Measurements from ENCODE around the gene SHLD3. TPM values are rescaled to one million over a fixed set of nuclear protein-coding genes. Genes with fewer than 3 reads are reported as not detected.

The SHLD3 gene
- total and polyA plus RNA-seq, 9 of the 15 experiments (the other 6 are each of a cell fraction or from before 2014, with no cell fraction given): 3.0 to 14.5 (median 8.6) TPM

GRCh38 chr5:65624025-65624570 lies 729 bp upstream of the SHLD3 start, which contains the start of gene TRIM23 (continued):
- no peak for TF ChIP-seq GTF3C2 (IDR thresholded peaks at IDR 0.05; ENCODE audit: borderline replicate concordance, extremely low read depth, insufficient read length)
- TF ChIP-seq SMARCE1 (IDR thresholded peaks at IDR 0.05): no peak
- TF ChIP-seq SETDB1 (IDR thresholded peaks at IDR 0.05; ENCODE audit: low read length): no peak
- TF ChIP-seq, protein P1, sequence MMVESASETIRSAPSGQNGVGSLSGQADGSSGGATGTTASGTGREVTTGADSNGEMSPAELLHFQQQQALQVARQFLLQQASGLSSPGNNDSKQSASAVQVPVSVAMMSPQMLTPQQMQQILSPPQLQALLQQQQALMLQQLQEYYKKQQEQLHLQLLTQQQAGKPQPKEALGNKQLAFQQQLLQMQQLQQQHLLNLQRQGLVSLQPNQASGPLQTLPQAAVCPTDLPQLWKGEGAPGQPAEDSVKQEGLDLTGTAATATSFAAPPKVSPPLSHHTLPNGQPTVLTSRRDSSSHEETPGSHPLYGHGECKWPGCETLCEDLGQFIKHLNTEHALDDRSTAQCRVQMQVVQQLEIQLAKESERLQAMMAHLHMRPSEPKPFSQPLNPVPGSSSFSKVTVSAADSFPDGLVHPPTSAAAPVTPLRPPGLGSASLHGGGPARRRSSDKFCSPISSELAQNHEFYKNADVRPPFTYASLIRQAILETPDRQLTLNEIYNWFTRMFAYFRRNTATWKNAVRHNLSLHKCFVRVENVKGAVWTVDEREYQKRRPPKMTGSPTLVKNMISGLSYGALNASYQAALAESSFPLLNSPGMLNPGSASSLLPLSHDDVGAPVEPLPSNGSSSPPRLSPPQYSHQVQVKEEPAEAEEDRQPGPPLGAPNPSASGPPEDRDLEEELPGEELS (CRISPR knock-in tag; IDR thresholded peaks at IDR 0.05; ENCODE audit: borderline replicate concordance): no peak
- TF ChIP-seq SRF (CRISPR knock-in tag; IDR thresholded peaks at IDR 0.05): no peak
- TF ChIP-seq MEIS2 (IDR thresholded peaks at IDR 0.05; ENCODE audit: partially characterized antibody): peak; percentile 85
- TF ChIP-seq ELK1 (CRISPR knock-in tag; IDR thresholded peaks at IDR 0.05): no peak
- TF ChIP-seq MTA3 (IDR thresholded peaks at IDR 0.05; ENCODE audit: borderline replicate concordance): 0 out of 2 replicates have a peak, but pooled peaks have one; percentile 24
- TF ChIP-seq BRD4 (IDR thresholded peaks at IDR 0.05): no peak
- TF ChIP-seq ZBTB1 (CRISPR knock-in tag; IDR thresholded peaks at IDR 0.05; ENCODE audit: borderline replicate concordance, low read depth): no peak
- TF ChIP-seq PCBP2 (IDR thresholded peaks at IDR 0.05; ENCODE audit: low read depth, low read length, poor library complexity, severe bottlenecking): no peak
- no peak for TF ChIP-seq ZNF507 (tag; conservative IDR thresholded peaks at IDR 0.05)
- TF ChIP-seq JUND (IDR thresholded peaks at IDR 0.05; ENCODE audit: borderline replicate concordance, low read depth, low read length): no peak; the same call in none of the 2 replicates
- no peak for TF ChIP-seq JUND (tag; IDR thresholded peaks at IDR 0.05; ENCODE audit: borderline replicate concordance, low read depth, low read length)
- no peak for TF ChIP-seq PPARD (CRISPR knock-in tag; IDR thresholded peaks at IDR 0.05)
- TF ChIP-seq RERE (CRISPR knock-in tag; IDR thresholded peaks at IDR 0.05; ENCODE audit: borderline replicate concordance): no peak

Measured in K562 (cell line).